ENCODE results near the gene KCNG1.
A peak's percentile ranks its signal among the peaks of the same experiment; 100 is the strongest.

The KCNG1 gene

DNA sequence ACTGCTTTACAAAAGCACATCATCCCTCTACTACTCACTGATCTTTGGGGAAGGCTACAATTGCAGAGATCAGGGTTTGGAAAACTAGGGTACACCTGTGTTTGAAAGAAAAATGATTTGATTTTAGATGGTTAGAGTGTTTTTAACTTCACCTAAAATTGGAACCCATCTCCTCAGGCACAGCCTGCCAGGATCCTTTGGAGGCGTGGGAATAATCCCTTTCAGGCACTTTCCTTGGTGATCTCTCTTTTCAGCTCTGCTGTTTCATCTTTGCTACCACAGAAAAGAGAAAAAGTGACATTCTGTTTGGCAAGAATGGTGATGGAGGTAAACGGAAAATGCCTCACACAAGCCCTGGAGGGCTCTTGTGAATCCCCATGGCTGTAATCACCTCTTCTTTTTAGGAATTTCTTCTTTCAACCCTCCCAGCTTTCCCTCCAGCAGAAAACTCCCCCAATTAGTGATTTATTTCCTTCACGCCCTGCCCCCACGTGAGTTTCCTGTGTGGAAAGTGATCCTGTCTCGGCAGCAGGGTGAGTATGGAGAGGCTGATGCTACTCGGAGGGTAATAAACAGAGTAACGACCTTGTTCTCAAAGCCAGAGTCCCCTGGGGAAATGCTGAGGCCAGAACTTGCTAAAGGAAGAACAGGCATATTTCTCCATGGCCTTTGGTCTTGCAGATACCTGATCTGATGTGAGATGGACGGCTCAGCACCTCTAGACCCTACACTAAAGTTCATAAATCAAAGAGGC lies 9.2 kb downstream of the KCNG1 start:
- no peak for DNase-seq (ENCODE audit: low read depth in 3 of 3)

DNA sequence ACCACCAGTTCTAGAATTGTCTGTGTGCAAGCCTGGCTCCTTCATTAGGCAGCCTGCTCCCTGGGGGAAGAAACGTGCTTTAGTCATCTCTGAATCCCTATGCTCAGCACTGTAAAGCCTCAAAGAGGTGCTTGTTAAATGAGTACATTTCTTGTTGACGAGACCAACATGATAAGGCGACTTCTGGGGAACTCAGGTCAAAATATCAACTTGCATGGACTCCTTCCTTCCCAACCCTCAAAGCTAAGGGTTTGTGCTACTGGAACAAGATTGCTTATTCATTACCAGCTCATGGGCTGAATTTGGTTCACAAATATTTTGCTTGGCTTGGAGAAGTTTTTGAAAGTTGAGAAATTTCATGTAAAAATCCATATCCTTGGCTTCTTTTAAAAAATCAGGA lies 10.6 kb downstream of the KCNG1 start:
- no peak for DNase-seq (ENCODE audit: low read depth in 3 of 3)

DNA sequence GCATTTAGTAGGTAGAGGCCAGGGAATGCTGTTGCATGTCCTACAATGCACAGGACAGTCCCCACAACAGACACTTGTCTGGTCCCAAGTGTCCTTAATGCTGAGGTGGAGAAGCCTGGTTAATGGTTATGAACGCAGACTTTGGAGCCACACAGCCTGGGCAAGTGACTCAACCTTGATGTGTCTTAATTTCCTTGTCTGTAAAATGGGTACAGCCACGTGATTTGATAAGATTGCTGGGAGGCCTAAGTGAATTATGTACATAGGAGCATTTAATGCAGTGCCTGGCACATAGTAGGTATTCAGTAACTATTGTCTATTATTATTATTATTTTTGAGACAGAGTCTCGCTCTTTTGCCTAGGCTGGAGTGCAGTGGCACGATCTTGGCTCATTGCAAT lies 11.4 kb downstream of the KCNG1 start:
- no peak for DNase-seq (ENCODE audit: low read depth in 3 of 3)

DNA sequence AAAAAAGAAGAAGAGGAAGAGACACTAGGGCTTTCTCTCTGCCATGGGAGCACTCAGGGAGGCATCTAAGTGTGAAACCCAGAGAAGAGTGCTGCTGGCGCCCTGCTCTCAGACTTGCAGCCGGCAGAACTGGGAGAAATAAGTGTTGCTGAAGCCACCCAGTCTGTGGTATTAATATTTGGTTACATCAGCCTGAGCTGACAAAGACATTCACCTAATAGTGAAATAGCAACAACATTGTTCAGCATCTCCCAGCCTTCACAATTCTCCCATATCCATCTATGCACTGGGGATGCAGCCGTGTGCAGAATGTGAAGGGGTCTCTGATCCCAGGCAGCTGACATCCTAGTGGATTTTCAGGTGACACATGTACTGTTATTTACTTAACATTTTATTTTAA lies 12.0 kb downstream of the KCNG1 start:
- no peak for DNase-seq (ENCODE audit: low read depth in 3 of 3)

DNA sequence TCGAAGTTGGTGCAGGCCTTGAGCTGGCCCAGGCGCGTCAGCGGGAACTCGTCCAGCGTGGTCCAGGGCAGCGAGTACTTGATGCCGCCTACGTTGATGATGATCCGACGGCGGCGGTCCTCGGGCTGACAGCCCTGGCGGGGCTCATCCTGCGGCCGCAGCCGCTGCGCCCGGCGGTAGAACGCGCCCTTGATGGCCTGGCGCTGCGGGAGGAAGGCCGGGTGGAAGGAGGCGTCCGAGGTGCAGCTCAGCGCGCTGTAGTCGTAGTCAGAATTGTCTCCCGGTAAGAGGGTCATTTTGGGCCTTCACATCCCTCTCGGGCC lies 12.9 kb downstream of the KCNG1 start:
- DNase-seq (ENCODE audit: low read depth in 3 of 3): no peak

DNA sequence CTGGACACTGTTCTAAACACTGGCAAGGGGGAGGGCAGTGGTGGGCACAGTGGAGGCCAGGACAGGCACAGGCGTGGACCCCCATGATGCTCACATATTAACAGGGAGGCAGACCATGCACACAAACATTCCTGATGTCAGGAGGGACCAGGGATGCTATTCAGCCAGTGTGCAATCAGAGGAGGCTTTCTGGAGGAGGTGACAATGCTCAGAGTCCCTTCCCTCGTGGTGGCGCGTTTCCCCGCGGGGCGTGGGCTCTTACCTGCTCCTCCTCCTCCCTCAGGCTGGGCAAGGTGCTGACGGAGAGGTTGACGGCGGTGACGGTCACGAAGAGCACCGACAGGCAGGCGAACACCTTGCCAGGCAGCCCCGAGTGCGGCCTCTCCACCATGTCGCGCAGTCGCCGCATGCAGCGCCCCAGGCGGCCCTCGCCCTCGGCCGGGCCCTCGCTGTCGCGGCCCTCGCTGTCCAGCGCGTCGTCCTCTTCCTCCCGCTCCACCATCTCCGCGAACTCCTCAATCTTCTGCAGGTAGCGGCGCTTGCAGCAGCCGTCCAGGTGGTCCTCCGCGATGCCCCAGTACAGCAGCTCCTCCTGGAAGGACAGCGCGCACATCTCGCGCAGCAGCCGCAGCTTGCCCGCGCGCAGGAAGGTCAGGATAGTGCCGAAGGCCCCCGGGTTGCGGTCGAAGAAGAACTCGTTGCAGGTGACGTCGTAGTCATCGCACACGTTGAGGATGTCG lies 13.4 kb downstream of the KCNG1 start:
- no peak for DNase-seq (ENCODE audit: low read depth in 3 of 3)

DNA sequence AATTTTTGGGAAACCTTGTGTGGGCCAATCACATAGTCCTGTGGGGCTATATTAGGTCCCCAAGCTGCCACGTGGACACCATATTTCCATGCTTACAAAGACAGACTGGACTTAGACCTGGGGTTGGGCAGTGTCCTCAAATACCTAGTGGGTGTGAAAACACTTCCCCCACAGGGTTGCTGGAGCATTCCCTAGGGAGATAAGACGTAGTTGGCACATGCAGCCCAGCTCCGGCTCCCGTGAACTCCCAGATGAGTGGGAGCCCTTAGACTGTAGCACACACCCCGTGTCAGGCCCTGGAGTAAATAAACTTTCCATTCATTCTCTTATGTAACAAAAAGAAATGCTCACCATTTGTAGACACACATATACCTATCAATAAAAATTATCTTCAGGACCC lies 14.2 kb downstream of the KCNG1 start:
- no peak for DNase-seq (ENCODE audit: low read depth in 3 of 3)

DNA sequence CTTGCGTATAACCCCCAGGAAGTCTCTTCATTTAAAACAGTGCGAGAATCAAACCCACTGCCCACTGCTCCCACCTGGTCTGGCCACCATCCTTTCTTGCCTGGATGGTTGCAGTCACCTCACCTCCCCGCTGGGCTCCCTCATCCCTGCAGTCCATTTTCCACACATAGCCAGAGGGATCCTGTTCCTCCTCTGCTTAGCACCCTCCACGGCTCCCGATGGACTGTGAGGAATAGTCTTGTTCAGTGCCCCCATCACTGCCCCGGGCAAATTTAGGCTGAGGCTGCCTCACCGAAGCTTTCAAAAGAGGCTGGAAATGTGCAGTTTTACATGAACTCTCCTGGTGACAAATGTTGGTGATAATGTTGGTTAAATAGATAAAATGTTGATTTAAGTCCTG lies 17.7 kb downstream of the KCNG1 start:
- no peak for DNase-seq (ENCODE audit: low read depth in 3 of 3)

DNA sequence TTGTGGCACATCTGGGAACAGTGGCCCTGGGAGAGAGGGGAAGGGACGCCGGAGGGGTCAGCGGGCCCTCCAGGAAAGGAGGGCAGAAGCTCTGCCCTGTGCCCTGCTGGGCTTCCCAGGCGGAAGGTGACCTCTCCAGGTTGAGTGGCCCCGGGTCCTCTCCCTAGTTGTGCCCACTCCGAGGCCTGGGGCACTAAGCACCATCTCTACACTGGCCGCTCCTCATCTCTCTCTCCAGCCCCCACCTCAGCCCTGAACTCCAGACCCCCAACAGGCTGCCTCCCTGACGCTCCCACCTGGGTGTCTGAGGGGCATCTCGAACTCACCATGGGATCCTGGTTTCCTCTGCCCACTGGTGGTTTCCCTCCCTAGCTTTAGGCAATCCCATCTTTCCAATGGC lies 18.1 kb downstream of the KCNG1 start:
- no peak for DNase-seq (ENCODE audit: low read depth in 3 of 3)

DNA sequence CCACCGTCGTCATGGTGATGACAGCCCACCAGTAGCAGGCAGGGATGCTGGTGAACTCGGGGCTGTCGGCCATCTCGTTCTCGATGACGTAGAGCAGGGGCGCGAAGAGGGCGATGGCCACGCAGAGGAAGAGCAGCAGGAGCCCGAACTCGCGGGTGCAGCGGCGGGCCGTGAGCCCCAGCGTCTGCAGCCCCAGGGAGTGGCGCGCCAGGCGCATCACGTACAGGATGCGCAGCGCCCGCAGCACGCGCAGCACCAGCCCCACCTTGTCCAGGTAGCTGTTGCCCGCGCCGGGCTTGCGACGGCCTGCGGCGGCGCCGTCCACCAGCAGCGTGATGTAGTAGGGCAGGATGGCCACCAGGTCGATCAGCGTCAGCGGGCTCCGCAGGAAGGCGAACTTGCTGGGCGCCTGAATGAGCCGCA lies 18.6 kb downstream of the KCNG1 start:
- no peak for DNase-seq (ENCODE audit: low read depth in 3 of 3)

DNA sequence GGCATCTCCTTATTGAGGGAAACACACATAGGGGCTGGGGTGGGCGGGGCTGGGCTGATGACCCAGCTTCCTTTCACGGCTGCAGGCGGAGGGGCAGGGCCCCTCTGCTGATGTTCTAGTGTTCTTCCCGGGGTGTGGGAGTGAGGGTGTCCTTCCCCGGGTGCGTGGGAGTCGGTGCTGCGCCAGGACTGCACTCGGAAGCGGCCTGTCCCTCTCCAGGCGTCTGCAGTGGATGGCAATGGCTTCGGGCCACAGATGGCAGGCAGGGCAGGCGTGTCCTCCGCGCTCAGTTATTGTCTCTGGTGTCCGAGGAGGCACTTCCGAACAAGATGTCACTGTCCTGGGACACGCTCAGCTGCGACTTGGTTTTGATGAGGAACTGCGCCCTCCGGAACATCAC lies 19.2 kb downstream of the KCNG1 start:
- DNase-seq (ENCODE audit: low read depth in 3 of 3): no peak

DNA sequence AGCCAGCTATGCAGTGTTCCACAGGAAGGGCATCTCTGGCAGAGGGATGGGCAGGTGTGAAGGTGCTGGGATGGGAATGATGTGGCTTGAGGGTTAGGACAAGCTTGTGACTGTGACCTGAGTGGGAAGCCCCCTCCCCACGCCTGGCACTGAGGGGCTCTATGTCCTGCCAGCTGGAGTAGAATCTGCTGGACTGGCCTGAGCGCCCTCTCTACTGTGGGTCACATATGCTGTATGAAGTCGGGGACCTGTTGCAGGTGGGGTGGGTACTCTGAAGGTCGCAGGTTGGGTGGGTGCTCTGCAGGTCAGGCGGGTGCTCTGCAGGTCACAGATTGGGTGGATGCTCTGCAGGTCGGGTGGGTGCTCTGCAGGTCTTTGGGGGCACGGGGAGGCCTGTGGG lies 20.3 kb downstream of the KCNG1 start:
- DNase-seq (ENCODE audit: low read depth in 3 of 3): no peak

DNA sequence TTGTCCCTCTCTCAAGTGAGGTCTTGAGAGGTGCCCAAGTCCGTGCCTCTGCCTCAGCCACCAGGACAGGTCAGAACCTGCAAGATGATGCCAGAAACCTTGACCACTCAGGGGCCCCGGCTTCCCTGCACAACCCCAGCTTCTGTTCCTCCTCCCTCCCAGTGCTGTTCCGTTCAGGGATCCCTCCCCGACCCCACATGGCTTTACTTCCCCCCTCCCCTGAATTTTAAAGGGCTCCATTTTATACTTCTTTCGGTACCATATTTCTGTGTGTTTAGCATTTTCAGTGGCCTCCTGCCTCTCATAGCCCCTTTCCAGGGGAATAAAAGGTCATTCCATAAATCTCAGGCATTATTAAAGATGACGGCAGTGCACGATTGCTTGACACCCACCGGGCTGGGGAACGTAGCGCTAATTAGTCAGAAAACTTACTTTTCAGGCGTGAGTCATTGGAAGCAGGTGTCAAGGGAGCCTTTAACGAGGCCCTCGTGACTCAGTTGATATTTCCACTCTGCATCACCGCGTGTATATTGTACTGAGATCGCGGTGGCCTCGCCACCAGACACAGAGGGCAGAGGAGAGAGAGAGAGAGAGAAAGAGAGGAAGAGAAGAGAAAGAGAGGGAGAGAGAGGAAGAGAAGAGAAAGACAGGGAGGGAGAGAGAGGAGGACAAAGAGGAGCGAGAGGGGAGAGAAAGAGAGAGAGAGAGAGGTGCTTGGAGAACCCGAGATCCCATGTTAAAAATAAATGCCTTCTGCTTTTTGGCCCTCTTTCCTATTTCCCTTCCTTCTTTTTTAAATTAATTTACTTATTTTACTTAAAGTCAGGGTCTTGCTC lies 21.3 kb downstream of the KCNG1 start:
- DNase-seq (ENCODE audit: low read depth in 3 of 3): no peak

DNA sequence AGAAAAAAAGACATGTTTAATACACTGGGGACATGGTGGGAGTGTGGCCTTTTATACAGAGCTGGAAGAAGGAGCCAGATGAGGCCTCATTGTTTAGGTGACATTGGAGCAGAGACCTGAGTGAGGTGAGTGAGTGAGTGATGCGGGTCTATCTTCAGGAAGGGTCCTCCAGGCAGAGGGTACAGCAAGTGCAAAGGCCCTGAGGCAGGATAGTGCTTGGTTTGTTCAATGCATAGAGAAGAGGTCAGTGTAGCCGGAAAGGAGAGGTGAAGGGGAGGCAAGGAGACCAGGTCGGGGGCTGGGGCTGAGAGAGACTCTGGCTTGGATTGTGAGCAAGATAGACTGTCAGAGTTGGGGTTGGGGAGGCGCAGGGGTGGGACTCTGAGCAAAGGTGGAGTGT lies 23.6 kb downstream of the KCNG1 start:
- no peak for DNase-seq (ENCODE audit: low read depth in 3 of 3)

DNA sequence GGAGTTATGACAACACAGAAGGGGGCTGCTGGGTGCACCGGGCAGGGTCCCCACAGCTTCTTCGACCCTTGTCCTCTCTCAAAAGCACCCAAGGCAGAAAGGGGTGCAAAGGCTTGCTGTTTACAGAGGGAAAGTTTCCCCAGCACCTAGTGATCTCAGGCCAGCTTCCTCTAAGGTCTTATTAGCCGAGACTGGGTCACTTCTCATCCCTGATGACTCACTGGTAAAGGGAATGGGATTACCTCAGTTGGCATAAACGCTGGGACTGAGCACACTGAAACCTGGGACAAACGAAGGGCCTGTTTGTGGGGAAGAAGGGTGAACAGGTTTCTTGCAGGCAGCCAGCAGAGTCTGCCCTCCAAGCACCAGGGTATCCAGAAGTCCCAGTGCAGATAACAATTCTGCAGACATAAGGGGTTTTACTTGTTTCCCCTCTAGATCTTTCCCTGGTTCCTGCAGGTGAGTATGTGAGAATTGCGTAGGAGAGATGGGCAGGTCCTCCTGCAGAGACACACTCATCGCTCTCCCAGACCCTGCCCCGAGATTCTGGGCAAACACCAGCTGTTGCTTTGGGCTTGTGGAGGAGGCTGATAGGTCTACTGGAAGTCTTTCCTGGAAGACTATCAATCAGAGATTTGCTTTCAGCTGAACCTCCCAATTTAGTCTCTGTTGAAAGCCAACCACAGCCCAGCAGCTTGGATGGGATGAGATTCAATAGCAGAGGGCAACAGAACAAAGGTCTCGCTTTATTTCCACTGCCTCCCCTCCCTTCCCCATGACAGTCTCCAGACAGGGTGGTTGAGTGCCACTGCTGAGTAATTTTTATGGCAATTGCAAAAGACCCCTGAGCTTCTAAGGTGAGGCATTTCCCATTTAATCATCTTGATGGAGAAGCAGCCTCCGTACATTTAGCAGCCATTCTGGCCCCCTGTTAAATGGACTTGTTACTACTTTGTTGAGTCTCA lies 25.7 kb downstream of the KCNG1 start:
- DNase-seq (ENCODE audit: low read depth in 3 of 3): no peak

DNA sequence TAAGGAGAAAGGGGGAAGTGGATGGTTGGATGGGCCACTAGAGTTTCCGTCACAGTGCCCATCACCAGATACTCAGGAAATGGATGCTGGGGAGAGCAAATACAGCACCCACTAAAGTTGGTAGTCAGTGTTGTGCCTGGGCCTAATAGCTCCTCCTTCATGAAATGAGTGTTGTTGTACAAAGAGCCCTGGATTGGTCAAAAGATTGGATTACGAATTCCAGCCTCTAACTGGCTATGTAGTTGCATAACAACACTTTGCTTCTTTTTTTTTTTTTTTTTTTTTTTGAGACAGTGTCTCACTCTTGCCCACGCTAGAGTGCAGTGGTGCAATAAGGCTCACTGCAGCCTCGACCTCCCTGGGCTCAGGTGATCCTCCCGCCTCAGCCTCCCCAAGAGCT lies 27.4 kb downstream of the KCNG1 start:
- DNase-seq (ENCODE audit: low read depth in 3 of 3): no peak

DNA sequence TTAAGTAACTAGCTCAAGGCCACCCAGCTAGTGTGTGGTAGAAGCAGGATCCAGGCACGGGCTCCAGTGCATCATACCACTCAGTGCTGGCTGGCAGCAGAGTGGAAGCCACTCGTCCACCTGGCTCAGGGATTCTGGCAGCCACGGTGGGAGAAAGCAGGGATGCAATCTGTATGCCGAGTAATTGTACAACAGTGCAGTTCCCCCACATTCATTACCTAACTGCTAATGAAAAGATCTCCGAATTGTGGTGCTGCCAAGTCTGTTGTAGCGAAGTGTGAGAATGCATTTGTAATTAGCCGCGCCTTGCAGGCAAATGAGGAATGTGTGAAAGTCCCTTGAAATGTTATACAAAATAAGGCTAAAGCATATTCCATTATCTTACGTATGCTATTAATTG lies 29.0 kb downstream of the KCNG1 start:
- no peak for DNase-seq (ENCODE audit: low read depth in 3 of 3)

DNA sequence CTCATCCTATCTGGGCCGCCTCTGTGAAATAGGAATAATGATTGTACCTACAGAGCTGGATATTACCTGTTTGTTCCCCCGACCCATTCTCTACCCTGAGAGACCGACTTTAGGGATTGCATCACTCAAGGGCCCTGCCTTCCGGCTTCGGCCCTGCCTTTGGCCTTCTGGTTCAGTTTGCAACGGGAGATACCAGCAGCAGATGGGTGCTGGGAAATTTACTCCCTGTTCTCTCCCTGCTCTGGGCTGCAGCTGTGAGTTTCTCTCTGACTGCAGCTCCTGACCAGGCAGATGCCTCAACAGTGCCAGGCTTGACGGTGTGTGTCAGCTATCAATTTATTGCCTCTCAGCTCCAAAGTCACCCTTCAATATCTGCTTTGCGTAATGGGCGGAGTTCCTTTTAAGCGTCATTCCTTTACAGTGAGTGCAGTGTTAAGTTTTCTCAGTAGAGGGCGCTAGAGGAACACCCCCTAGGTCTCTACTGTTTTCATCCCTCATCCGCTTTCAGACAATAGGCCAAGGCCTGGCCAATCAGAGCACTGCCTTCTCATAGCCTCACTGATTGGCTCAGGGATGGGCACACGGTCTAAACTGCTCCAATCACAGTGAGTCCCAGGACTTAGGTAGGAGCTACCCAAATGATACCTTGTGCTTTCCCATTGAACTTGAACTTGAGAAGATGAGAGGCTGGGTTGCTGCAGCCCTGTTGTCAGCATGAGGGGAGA lies 30.0 kb downstream of the KCNG1 start:
- peak in 2 of 3 experiments; percentile 20 to 40 for DNase-seq (ENCODE audit: low read depth in 3 of 3)

DNA sequence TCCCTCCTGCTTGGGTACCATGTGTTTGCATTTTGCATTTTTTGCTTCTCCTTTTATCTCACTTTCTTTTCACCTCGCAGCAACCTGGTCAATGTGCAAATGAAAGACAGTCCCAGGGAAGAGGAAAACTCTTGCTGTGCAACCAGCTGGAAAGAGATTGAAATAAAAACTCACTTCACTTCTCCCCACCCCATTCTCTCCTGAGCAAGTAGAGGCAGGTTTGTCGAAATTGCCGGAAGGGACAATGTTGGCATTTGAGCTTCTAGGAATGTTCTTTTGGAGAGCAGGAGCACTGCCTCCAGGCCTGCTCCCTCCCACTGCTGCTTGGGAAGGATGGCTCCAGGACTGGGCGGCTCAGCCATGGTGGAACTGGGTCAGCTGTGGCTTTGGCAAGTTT lies 30.6 kb downstream of the KCNG1 start:
- DNase-seq (ENCODE audit: low read depth in 3 of 3): no peak

DNA sequence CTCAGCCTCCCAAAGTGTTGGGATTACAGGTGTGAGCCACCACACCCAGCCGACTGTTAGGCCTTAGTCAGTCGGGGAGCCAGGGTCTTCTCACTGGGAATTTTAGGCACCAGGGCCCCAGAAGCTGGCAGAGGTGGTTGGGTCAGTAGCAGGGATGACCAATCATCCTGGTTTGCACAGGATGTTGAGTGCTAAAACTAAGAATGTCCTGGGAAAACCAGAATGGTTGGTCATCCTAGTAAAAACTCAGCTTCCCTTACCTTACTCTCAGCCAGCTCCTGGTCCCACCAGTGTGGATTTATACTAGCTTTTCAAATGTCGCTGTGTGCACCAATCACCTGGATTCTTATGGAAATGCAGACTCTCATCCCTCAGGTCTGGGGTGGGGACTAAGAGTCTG lies 31.8 kb downstream of the KCNG1 start:
- no peak for DNase-seq (ENCODE audit: low read depth in 3 of 3)

Measured in stimulated activated CD4-positive, alpha-beta T cell treated with anti-CD3 and anti-CD28 coated beads, TNF-alpha, amount 100 ng/mL, for 24 hours (primary cell).